ENCODE measurements around the gene RPS21. TPM values are rescaled to one million over a fixed set of nuclear protein-coding genes. Genes with fewer than 3 reads are reported as not detected.
A peak's percentile ranks its signal among the peaks of the same experiment; 100 is the strongest.

Gene RPS21
- total RNA-seq, 1 donor from 2014 or later = 1,935 TPM

DNA sequence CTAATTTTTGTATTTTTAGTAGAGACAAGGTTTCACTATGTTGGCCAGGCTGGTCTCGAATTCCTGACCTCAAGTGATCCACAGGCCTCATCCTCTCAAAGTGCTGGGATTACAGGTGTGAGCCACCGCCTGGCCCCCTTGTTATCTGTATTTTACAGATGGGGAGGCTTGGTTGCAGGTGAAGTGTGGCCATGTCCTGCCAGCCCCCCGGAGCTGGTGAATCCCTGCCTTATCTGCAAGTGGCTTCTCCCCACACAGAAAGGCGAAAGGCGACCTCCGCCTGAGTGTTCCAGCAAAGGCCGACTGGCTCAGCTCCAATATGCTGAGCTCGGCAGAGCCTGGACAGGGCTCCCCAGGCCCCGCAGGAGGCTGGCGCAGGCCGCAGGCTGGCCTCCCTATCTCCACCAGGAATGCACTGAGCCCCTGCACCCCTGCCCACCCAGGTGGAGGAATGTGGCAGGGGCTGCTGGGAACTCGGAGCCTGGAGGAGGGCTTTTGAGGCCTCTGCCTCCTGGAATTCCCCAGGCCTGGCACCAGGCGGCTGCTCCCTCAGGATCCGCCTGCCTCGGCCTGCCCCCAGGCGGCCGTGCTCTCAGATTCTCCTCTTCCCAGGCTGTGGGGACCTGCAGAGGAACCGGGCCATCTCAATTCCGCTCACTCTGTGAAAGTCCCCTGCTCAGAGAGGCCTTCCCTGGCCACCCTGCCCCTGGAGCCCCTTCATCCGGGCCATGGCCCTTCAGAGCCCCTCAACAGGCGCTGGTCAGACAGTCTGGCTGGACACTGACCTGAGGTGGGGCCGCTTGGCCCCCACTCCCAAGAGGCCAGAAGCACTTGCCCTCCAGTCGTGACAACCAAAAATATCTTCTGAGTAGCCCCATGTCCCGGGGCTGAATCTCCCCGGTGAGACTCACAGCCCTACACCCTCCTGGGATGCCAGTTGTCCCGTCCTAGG, 10.5 kb upstream of the RPS21 start:
- intact Hi-C loops (cut with DNase I) = no loop called here
- no peak overlapping the region for H3K4me3 ChIP-seq
- H3K27ac ChIP-seq = peak overlapping the region; percentile 74
- no peak for DNase-seq (ENCODE audit: extremely low spot score in 2 of 2)
- no peaks in the 10 kb centered on the region for H3K27me3 ChIP-seq
- TF ChIP-seq POLR2A (IDR thresholded peaks at IDR 0.05) (no peak), POLR2AphosphoS5 (IDR thresholded peaks at IDR 0.05; ENCODE audit: insufficient read depth in 1 of 2, low read depth in 1 of 2) (peak in 1 of 2 donors; percentile 46)
- TF ChIP-seq, protein P1, sequence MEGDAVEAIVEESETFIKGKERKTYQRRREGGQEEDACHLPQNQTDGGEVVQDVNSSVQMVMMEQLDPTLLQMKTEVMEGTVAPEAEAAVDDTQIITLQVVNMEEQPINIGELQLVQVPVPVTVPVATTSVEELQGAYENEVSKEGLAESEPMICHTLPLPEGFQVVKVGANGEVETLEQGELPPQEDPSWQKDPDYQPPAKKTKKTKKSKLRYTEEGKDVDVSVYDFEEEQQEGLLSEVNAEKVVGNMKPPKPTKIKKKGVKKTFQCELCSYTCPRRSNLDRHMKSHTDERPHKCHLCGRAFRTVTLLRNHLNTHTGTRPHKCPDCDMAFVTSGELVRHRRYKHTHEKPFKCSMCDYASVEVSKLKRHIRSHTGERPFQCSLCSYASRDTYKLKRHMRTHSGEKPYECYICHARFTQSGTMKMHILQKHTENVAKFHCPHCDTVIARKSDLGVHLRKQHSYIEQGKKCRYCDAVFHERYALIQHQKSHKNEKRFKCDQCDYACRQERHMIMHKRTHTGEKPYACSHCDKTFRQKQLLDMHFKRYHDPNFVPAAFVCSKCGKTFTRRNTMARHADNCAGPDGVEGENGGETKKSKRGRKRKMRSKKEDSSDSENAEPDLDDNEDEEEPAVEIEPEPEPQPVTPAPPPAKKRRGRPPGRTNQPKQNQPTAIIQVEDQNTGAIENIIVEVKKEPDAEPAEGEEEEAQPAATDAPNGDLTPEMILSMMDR (IDR thresholded peaks at IDR 0.05) = peak in 1 of 3 experiments; percentile 40
- H3K9me3 ChIP-seq = no peaks in the 10 kb centered on the region
- no peaks in the 10 kb centered on the region for H3K36me3 ChIP-seq
- peaks cover 73% of the 10 kb centered on the region for H3K4me1 ChIP-seq

DNA sequence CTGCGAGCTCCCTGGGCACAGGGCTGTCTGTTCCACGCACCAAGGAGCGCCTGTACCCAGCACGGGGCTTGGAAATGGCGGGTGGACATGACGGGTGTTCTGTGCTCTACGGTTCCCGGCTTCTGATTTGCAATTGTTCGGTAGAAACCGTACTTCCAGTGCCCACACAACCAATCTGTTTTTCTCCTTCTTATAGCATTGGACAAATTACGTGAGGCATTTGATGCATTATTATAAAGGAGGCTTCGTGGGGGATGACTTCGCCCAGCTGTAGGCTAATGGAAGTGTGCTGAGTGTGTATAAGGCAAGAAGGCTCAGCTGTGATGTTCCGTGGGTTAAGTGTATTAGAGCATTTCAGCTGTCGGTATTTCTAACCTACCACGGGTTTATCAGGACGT, 9.8 kb upstream of the RPS21 start:
- no peak for TF ChIP-seq POLR2A (IDR thresholded peaks at IDR 0.05)
- TF ChIP-seq POLR2AphosphoS5 (IDR thresholded peaks at IDR 0.05; ENCODE audit: insufficient read depth in 1 of 2, low read depth in 1 of 2) = no peak
- TF ChIP-seq, protein P1 (IDR thresholded peaks at IDR 0.05) = no peak
- no peak overlapping the region for H3K4me3 ChIP-seq
- no peaks in the 10 kb centered on the region for H3K27me3 ChIP-seq
- H3K36me3 ChIP-seq = no peaks in the 10 kb centered on the region
- H3K9me3 ChIP-seq = no peaks in the 10 kb centered on the region
- peak overlapping the region; percentile 74 for H3K27ac ChIP-seq
- DNase-seq (ENCODE audit: extremely low spot score in 2 of 2) = no peak
- intact Hi-C loops (cut with DNase I) = no loop called here
- H3K4me1 ChIP-seq = peaks cover 72% of the 10 kb centered on the region

DNA sequence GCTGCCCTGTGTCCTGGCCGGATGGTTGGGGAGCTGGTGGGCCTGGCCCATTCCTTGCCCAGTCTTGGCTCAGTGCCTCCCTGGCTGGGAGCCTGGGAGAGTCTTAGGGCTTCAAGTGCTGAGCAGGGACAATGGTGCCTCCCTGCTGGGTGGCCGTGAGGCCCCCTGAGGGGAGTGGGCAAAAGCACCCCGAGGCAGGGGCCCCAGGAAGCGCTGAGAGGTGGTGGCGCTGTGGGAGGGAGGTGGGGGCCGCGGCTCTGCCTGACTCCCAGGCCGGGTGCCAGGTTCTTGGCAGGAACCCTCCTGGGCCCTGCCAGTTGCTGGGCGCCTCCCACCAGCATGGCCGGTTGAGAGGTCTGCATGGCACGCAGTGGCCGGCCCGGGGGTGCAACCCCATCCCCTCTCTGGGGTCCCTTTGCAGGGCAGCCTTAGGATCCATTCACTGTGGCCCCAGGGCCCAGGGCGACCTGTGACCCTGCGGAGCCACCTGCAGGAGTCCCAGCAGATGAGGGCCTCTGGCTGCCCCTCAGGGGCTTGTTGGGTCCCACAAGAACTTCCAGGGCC, 9.2 kb upstream of the RPS21 start:
- Histone ChIP-seq H3K27ac (peak overlapping the region; percentile 62), H3K36me3 (no peaks in the 10 kb centered on the region), H3K9me3 (no peaks in the 10 kb centered on the region), H3K4me1 (peaks cover 76% of the 10 kb centered on the region), H3K4me3 (no peak overlapping the region), H3K27me3 (no peaks in the 10 kb centered on the region)
- intact Hi-C loops (cut with DNase I) = no loop called here
- no peak for TF ChIP-seq POLR2AphosphoS5 (IDR thresholded peaks at IDR 0.05; ENCODE audit: insufficient read depth in 1 of 2, low read depth in 1 of 2)
- TF ChIP-seq POLR2A (IDR thresholded peaks at IDR 0.05) = no peak
- TF ChIP-seq, protein P1 (IDR thresholded peaks at IDR 0.05) = no peak
- no peak for DNase-seq (ENCODE audit: extremely low spot score in 2 of 2)

DNA sequence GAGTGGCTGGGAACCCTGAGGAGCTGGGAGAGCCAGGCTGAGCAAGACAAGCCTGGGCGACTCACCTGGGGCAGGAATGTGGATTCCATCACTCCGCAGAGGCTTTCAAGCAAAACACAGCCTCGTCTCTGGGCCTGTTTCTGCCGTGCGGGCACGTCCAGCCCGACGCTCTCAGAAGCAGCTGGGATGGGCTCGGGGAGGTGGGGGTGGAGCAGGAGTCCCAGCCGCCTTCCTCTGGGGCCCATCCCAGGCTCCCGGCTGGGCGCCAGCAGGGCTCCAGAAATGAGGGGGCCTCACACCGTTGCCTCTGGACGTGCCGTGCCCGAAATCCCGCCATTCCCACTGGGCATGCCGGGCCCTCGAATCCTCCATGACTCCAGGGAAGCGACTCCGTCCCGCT, 8.7 kb upstream of the RPS21 start:
- no peak overlapping the region for H3K4me3 ChIP-seq
- H3K27me3 ChIP-seq = no peaks in the 10 kb centered on the region
- no peak for DNase-seq (ENCODE audit: extremely low spot score in 2 of 2)
- no peaks in the 10 kb centered on the region for H3K9me3 ChIP-seq
- H3K27ac ChIP-seq = peak overlapping the region; percentile 62
- intact Hi-C loops (cut with DNase I) = no loop called here
- TF ChIP-seq POLR2A (IDR thresholded peaks at IDR 0.05) (no peak), POLR2AphosphoS5 (IDR thresholded peaks at IDR 0.05; ENCODE audit: insufficient read depth in 1 of 2, low read depth in 1 of 2) (no peak)
- TF ChIP-seq, protein P1 (IDR thresholded peaks at IDR 0.05) = no peak
- H3K36me3 ChIP-seq = no peaks in the 10 kb centered on the region
- peaks cover 77% of the 10 kb centered on the region for H3K4me1 ChIP-seq

Measured in vagina (tissue), 2 donors.